PC-9 (cell line): ENCODE results near the gene SLC66A2. TPM values are rescaled to one million over a fixed set of nuclear protein-coding genes. Genes with fewer than 3 reads are reported as not detected.

Experiments used
- BruUV-seq: library from RNA; stranded (reverse); fragments of 400-500 nt; replicated peaks from 2 replicates; lab custom pipeline; 2021; lab: Mats Ljungman, UMichigan
- CTCF ChIA-PET: fragments of 300-600 bp; sonication (Branson Sonifier 250); formaldehyde crosslinking; loops from one replicate; lab custom pipeline; 2022; ENCODE audit warnings: antibody characterized with exemption; lab: Charles Lee
- POLR2A ChIA-PET: fragments of 300-600 bp; sonication (Branson Sonifier 250); formaldehyde crosslinking; loops from one replicate; lab custom pipeline; 2022; ENCODE audit warnings: antibody characterized with exemption; ENCODE audit not compliant: unreplicated experiment; lab: Charles Lee
- DNase-seq, 2 experiments: peaks; one replicate each; pipeline versions ENCODE4 v3.0.0 to v3.0.0-alpha.2; 2015 to 2022; ENCODE audit warnings: mixed read lengths in 1 of 2
- H2AFZ ChIP-seq: fragments of 200-600 bp; sonication (generic); 2 replicates; pipeline ENCODE4 v1.8.1; 2017; ENCODE audit warnings: antibody characterized with exemption
- H3F3A ChIP-seq: fragments of 200-600 bp; sonication (generic); 2 replicates; pipeline ENCODE4 v1.8.1; 2017; ENCODE audit warnings: antibody characterized with exemption, mild to moderate bottlenecking, low read depth; ENCODE audit not compliant: insufficient read depth
- H3K27ac ChIP-seq: fragments of 200-600 bp; sonication (generic); 2 replicates; pipeline ENCODE4 v1.6.1; 2016; ENCODE audit warnings: mixed run types
- H3K27me3 ChIP-seq: fragments of 200-600 bp; sonication (generic); 2 replicates; pipeline ENCODE4 v1.6.1; 2016; ENCODE audit warnings: low read depth, mixed run types; ENCODE audit not compliant: insufficient read depth
- H3K36me3 ChIP-seq: fragments of 200-600 bp; sonication (generic); 2 replicates; pipeline ENCODE4 v1.6.1; 2016; ENCODE audit warnings: low read depth, mixed run types
- H3K4me1 ChIP-seq: fragments of 200-600 bp; sonication (generic); replicated peaks from 2 replicates; pipeline ENCODE4 v1.6.1; 2016; ENCODE audit warnings: mixed run types; ENCODE audit not compliant: insufficient read depth
- H3K4me2 ChIP-seq: fragments of 200-600 bp; sonication (generic); 2 replicates; pipeline ENCODE4 v1.6.1; 2017; ENCODE audit warnings: mixed run types
- H3K4me3 ChIP-seq: fragments of 200-600 bp; sonication (generic); 2 replicates; pipeline ENCODE4 v1.6.1; 2016; ENCODE audit warnings: mixed run types
- H3K79me2 ChIP-seq: fragments of 200-600 bp; sonication (generic); 2 replicates; pipeline ENCODE4 v1.6.1; 2017; ENCODE audit warnings: low read depth, mixed run types
- H3K9me2 ChIP-seq: fragments of 200-600 bp; sonication (generic); 2 replicates; pipeline ENCODE4 v1.8.1; 2017; ENCODE audit warnings: mild to moderate bottlenecking; ENCODE audit not compliant: insufficient read depth
- H3K9me3 ChIP-seq: fragments of 200-600 bp; sonication (generic); 2 replicates; pipeline ENCODE4 v1.8.1; 2016; ENCODE audit warnings: low read depth; ENCODE audit not compliant: insufficient read depth
- H4K20me1 ChIP-seq: fragments of 200-600 bp; sonication (generic); 2 replicates; pipeline ENCODE4 v1.8.1; 2017; ENCODE audit not compliant: insufficient read depth
- CTCF ChIP-seq: fragments of 200-600 bp; sonication (generic); conservative IDR thresholded peaks from 2 replicates; pipeline ENCODE4 v1.6.1; 2017; ENCODE audit warnings: mixed run types, antibody characterized with exemption, mild to moderate bottlenecking, moderate library complexity
- EZH2 ChIP-seq: fragments of 200-600 bp; sonication (generic); IDR thresholded peaks from 2 replicates; pipeline ENCODE4 v1.8.0; 2017; ENCODE audit warnings: antibody characterized with exemption, low read depth
- intact Hi-C: fragments of 100-400 bp; cut with micrococcal nuclease; formaldehyde crosslinking; loops from one replicate; pipeline ENCODE4 v1.10.0; 2022; ENCODE audit not compliant: unreplicated experiment
- total RNA-seq: library from RNA; stranded (reverse); gene quantifications from 2 replicates; pipeline ENCODE4 v1.2.3, GENCODE V29; 2021

Gene SLC66A2
- total RNA-seq, 1 experiment from 2014 or later, result 24.3 TPM

- DNase-seq, result no peak
- no peak overlapping the region for H3K4me2 ChIP-seq
- no peak overlapping the region for H2AFZ ChIP-seq
- H3K9me3 ChIP-seq, result no peaks in the 10 kb centered on the region
- no peaks in the 10 kb centered on the region for H4K20me1 ChIP-seq
- no peaks in the 10 kb centered on the region for H3K4me1 ChIP-seq
- TF ChIP-seq CTCF (no peak), EZH2 (no peak)
- H3K4me3 ChIP-seq, result no peak overlapping the region
- no peaks in the 10 kb centered on the region for H3K79me2 ChIP-seq
- ChIA-PET CTCF (no interaction called here), POLR2A (no interaction called here)
- H3K27me3 ChIP-seq, result peaks cover 30% of the 10 kb centered on the region
- intact Hi-C loops, result no loop called here
- BruUV-seq, result no TSS peak
- no peaks in the 10 kb centered on the region for H3K36me3 ChIP-seq
- no peaks in the 10 kb centered on the region for H3K9me2 ChIP-seq
- H3K27ac ChIP-seq, result no peak overlapping the region
- H3F3A ChIP-seq, result no peaks in the 10 kb centered on the region
These were observed 67.8 kb downstream of the SLC66A2 start for GRCh38 chr18:79883461-79884293.

GRCh38 chr18:79882522-79883241 is 68.8 kb downstream of the SLC66A2 start:
- TF ChIP-seq EZH2 (no peak), CTCF (no peak)
- Histone ChIP-seq H3K9me3 (no peaks in the 10 kb centered on the region), H3K27me3 (peaks cover 30% of the 10 kb centered on the region), H3K4me1 (no peaks in the 10 kb centered on the region), H3K4me2 (no peak overlapping the region), H3K79me2 (no peaks in the 10 kb centered on the region), H3K27ac (no peak overlapping the region), H3F3A (no peaks in the 10 kb centered on the region), H2AFZ (no peak overlapping the region), H3K36me3 (no peaks in the 10 kb centered on the region), H4K20me1 (no peaks in the 10 kb centered on the region), H3K4me3 (no peak overlapping the region), H3K9me2 (no peaks in the 10 kb centered on the region)
- ChIA-PET CTCF (no interaction called here), POLR2A (no interaction called here)
- intact Hi-C loops, result no loop called here
- no TSS peak for BruUV-seq
- no peak for DNase-seq

DNA sequence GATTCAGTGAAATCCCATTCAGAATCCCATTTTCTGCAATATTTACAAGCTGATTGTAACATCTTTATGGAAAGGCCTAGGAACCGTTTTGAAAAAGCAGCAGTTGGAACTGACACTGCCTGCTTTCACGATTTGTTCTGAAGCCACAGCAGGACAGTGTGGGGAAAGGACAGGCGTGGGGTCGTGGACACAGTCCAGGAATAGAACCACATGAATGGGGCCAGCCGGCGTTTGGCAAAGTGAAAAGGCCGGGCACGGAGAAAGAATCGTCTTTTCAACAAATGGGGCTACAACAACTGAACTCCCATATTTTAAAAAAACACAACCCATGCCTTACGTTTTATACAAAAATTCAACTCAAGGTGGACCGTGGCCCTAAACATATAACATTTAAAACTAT is 69.8 kb downstream of the SLC66A2 start:
- H3K36me3 ChIP-seq, result no peaks in the 10 kb centered on the region
- BruUV-seq, result no TSS peak
- H4K20me1 ChIP-seq, result no peaks in the 10 kb centered on the region
- no peaks in the 10 kb centered on the region for H3K4me1 ChIP-seq
- H3K79me2 ChIP-seq, result no peaks in the 10 kb centered on the region
- intact Hi-C loops, result no loop called here
- peaks cover 21% of the 10 kb centered on the region for H3K27me3 ChIP-seq
- H3K9me2 ChIP-seq, result no peaks in the 10 kb centered on the region
- DNase-seq, result no peak
- no peak overlapping the region for H3K4me3 ChIP-seq
- CTCF ChIA-PET, result no interaction called here
- TF ChIP-seq EZH2, result no peak
- TF ChIP-seq CTCF, result no peak
- POLR2A ChIA-PET, result no interaction called here
- no peaks in the 10 kb centered on the region for H3F3A ChIP-seq
- no peak overlapping the region for H2AFZ ChIP-seq
- no peaks in the 10 kb centered on the region for H3K9me3 ChIP-seq
- H3K4me2 ChIP-seq, result no peak overlapping the region
- H3K27ac ChIP-seq, result no peak overlapping the region
